K562 (cell line): ENCODE measurements around the gene ETNK2. TPM values are rescaled to one million over a fixed set of nuclear protein-coding genes. Genes with fewer than 3 reads are reported as not detected.

Experiments used
- ATAC-seq: fragments of 200-7000 bp; cut with Tn5 transposase; 3 replicates; pipeline ENCODE4 v1.9.1; 2020; ENCODE audit warnings: moderate library complexity
- BruUV-seq: library from RNA; stranded (reverse); fragments of 400-500 nt; replicated peaks from 2 replicates; lab custom pipeline; 2021; lab: Mats Ljungman, UMichigan
- CTCF ChIA-PET: fragments of 300-600 bp; formaldehyde crosslinking; extraction: SDS; loops from one replicate; lab custom pipeline; 2021; ENCODE audit warnings: low intra/inter-chr PET ratio; lab: Yijun Ruan, JAX
- POLR2A ChIA-PET: fragments of 300-600, 350-650 bp; sonication (Branson Sonifier 250); formaldehyde crosslinking; extraction: SDS; loops from one replicate; lab custom pipeline; 2021; ENCODE audit warnings: antibody characterized with exemption, inconsistent platforms; lab: Yijun Ruan, JAX
- DNase-seq, 4 experiments: peaks; one replicate each; pipeline versions ENCODE4 v3.0.0 to v3.0.0-alpha.2; 2011 to 2018; ENCODE audit warnings: low spot score in 3 of 4, mixed read lengths in 3 of 4; ENCODE audit errors: extremely low read depth in 1 of 4
- FAIRE-seq: peaks from 2 replicates; lab custom pipeline; 2011; peaks lifted over from hg19 to GRCh38; lab: Jason Lieb, UNC
- H2AFZ ChIP-seq: 2 replicates; pipeline ENCODE4 v1.6.0; 2011; ENCODE audit warnings: low read depth, low read length, control low read depth, inconsistent platforms
- H3K27ac ChIP-seq: fragments of 200-600 bp; 3 replicates; pipeline ENCODE4 v1.8.0; 2011; ENCODE audit warnings: low read depth, mild to moderate bottlenecking, control low read depth, inconsistent platforms, low read length, moderate library complexity, mixed read lengths; ENCODE audit errors: extremely low read depth
- H3K27me3 ChIP-seq, 2 experiments: fragments of 300-600 bp in 1 of 2; 2 replicates in 1 of 2; 3 replicates in 1 of 2; pipeline versions ENCODE4 v1.6.0 to v1.8.0; 2011; ENCODE audit warnings: inconsistent platforms in 2 of 2, low read length in 2 of 2, mild to moderate bottlenecking in 1 of 2, mixed read lengths in 1 of 2, moderate library complexity in 1 of 2; ENCODE audit not compliant: control insufficient read depth in 2 of 2, insufficient read depth in 2 of 2
- H3K36me3 ChIP-seq: fragments of 300-600 bp; 3 replicates; pipeline ENCODE4 v1.8.0; 2011; ENCODE audit warnings: mild to moderate bottlenecking, low read length, inconsistent platforms; ENCODE audit not compliant: control insufficient read depth, insufficient read depth
- H3K4me1 ChIP-seq, 2 experiments: fragments of 200-600 bp in 1 of 2; replicated peaks in 1 of 2; 2 replicates in 1 of 2; 3 replicates in 1 of 2; pipeline versions ENCODE4 v1.5.1 to v1.8.0; 2011; ENCODE audit warnings: inconsistent platforms in 2 of 2, low read length in 2 of 2, mild to moderate bottlenecking in 1 of 2, mixed read lengths in 1 of 2, moderate library complexity in 1 of 2; ENCODE audit not compliant: control insufficient read depth in 2 of 2, insufficient read depth in 2 of 2
- H3K4me2 ChIP-seq: 2 replicates; pipeline ENCODE4 v1.6.1; 2011; ENCODE audit warnings: low read length, control low read depth, inconsistent platforms, mixed read lengths; ENCODE audit not compliant: insufficient read depth
- H3K4me3 ChIP-seq: fragments of 200-600 bp; sonication (generic), shearing (Covaris generic); 2 replicates; pipeline ENCODE4 v1.5.1; 2016; ENCODE audit warnings: control low read depth, inconsistent platforms
- H3K79me2 ChIP-seq: fragments of 200-600 bp; 3 replicates; pipeline ENCODE4 v1.8.0; 2011; ENCODE audit warnings: low read length, inconsistent platforms; ENCODE audit not compliant: control insufficient read depth, insufficient read depth
- H3K9ac ChIP-seq, 2 experiments: 2 replicates each; pipeline versions ENCODE4 v1.6.0 to v1.6.1; 2011; ENCODE audit warnings: low read depth in 2 of 2, low read length in 2 of 2, control low read depth in 1 of 2, inconsistent platforms in 1 of 2, mild to moderate bottlenecking in 1 of 2, mixed read lengths in 1 of 2; ENCODE audit not compliant: insufficient read depth in 1 of 2
- H3K9me1 ChIP-seq: one replicate; pipeline ENCODE4 v1.6.0; 2011; ENCODE audit warnings: inconsistent platforms, mild to moderate bottlenecking, low read length, moderate library complexity; ENCODE audit not compliant: control insufficient read depth, insufficient read depth
- H3K9me3 ChIP-seq: replicated peaks from 2 replicates; pipeline ENCODE4 v1.5.1; 2011; ENCODE audit warnings: low read depth, low read length, inconsistent platforms; ENCODE audit not compliant: control insufficient read depth, insufficient read depth
- H4K20me1 ChIP-seq: replicated peaks from 2 replicates; pipeline ENCODE4 v1.6.1; 2011; ENCODE audit warnings: low read length, inconsistent platforms, mixed read lengths; ENCODE audit not compliant: control insufficient read depth, insufficient read depth
- ETS2 ChIP-seq: IDR thresholded peaks from 2 replicates; pipeline ENCODE4 v1.6.1; 2016; ENCODE audit warnings: borderline replicate concordance, missing genetic modification characterization, mild to moderate bottlenecking, moderate library complexity, missing compliant biosample characterization; ENCODE audit not compliant: poor library complexity, severe bottlenecking
- FOSL1 ChIP-seq: fragments of 200-800 bp; sonication (Bioruptor generic); conservative IDR thresholded peaks from 2 replicates; pipeline ENCODE4 v1.6.1; 2016; ENCODE audit warnings: missing genetic modification characterization, missing compliant biosample characterization
- FUS ChIP-seq: fragments of 200-400 bp; formaldehyde crosslinking; optimal IDR thresholded peaks from 2 replicates; pipeline ENCODE3; 2017; ENCODE audit warnings: low read depth, low read length
- MECOM ChIP-seq: fragments of 250-450 bp; sonication (Bioruptor Pico); IDR thresholded peaks from 2 replicates; pipeline ENCODE4 v1.8.0; 2022; ENCODE audit warnings: inconsistent platforms
- NCOA6 ChIP-seq: fragments of 450-650 bp; IDR thresholded peaks from 2 replicates; pipeline ENCODE4 v1.6.1; 2017; ENCODE audit warnings: mild to moderate bottlenecking
- RBM39 ChIP-seq: fragments of 200-400 bp; formaldehyde crosslinking; optimal IDR thresholded peaks from 2 replicates; pipeline ENCODE3; 2018; ENCODE audit warnings: low read depth, low read length
- SIRT6 ChIP-seq: IDR thresholded peaks from one replicate; pipeline ENCODE4 v1.6.1; 2012; ENCODE audit warnings: low read depth, mild to moderate bottlenecking, control low read depth, inconsistent platforms, low read length, moderate library complexity
- SMARCE1 ChIP-seq: fragments of 450-650 bp; IDR thresholded peaks from 2 replicates; pipeline ENCODE4 v1.7.1; 2016; ENCODE audit warnings: mild to moderate bottlenecking
- TAF15 ChIP-seq: fragments of 200-400 bp; formaldehyde crosslinking; IDR thresholded peaks from 2 replicates; pipeline ENCODE4 v1.6.1; 2017; ENCODE audit warnings: mild to moderate bottlenecking, low read depth, low read length, moderate library complexity
- TEAD4 ChIP-seq, 2 experiments: sonication (generic) in 1 of 2; formaldehyde crosslinking in 1 of 2; IDR thresholded peaks; 2 replicates each; pipeline versions ENCODE4 v1.6.1 to v1.8.0; 2012 to 2022; ENCODE audit warnings: borderline replicate concordance in 1 of 2, inconsistent platforms in 1 of 2, low read length in 1 of 2, mild to moderate bottlenecking in 1 of 2, missing genetic modification reagents in 1 of 2
- ZC3H8 ChIP-seq: fragments of 450-650 bp; IDR thresholded peaks from 2 replicates; pipeline ENCODE4 v1.6.1; 2017
- ZNF239 ChIP-seq: fragments of 250-450 bp; sonication (Bioruptor Pico); IDR thresholded peaks from 2 replicates; pipeline ENCODE4 v1.4.0; 2020; ENCODE audit warnings: mild to moderate bottlenecking
- ZNF584 ChIP-seq: fragments of 200-800 bp; sonication (Bioruptor generic); IDR thresholded peaks from 2 replicates; pipeline ENCODE4 v1.6.1; 2016; ENCODE audit warnings: low read depth, mild to moderate bottlenecking, missing genetic modification characterization, missing compliant biosample characterization
- ZNF668 ChIP-seq: fragments of 250-450 bp; sonication (Bioruptor Pico); IDR thresholded peaks from 2 replicates; pipeline ENCODE4 v1.8.0; 2022; ENCODE audit warnings: mild to moderate bottlenecking, inconsistent platforms
- WGBS: fragments of 100-300 bp; shearing (Covaris generic); methylation state at CpG from one replicate; pipeline ENCODE4 v1.1.6; 2016; ENCODE audit warnings: low coverage, mixed read lengths; ENCODE audit not compliant: insufficient coverage; ENCODE audit errors: missing lambda C conversion rate; 5-methylcytosine and 5-hydroxymethylcytosine counted together
- in situ Hi-C: fragments of 300-500 bp; cut with MboI; formaldehyde crosslinking; loops from 4 replicates; pipeline ENCODE4 v1.15.0; 2018; ENCODE audit warnings: inconsistent platforms, mixed read lengths
- intact Hi-C: fragments of 100-400 bp; cut with micrococcal nuclease; formaldehyde crosslinking; loops from 2 replicates; pipeline ENCODE4 v1.14.2; 2022
- polyA plus RNA-seq, 8 experiments: library from polyadenylated mRNA; depleted of rRNA in 4 of 8; stranded (reverse) in 5 of 8; unstranded in 3 of 8; fragments of >200 nt; fragmentation: Nextera tagmentation in 2 of 8; fragmentation: Illumina TruSeq in 1 of 8; extraction: Ambion mirVana in 2 of 8; extraction: Trizol in 1 of 8; gene quantifications; 2 replicates each; pipeline versions ENCODE4 v1.2.1 to v1.2.3, GENCODE V29; 2011 to 2014; ENCODE audit warnings: inconsistent platforms in 1 of 8, missing spikeins in 1 of 8
- total RNA-seq, 7 experiments: library from RNA; depleted of rRNA in 6 of 7; stranded (reverse); fragments of >200 nt in 6 of 7; fragmentation: Illumina TruSeq in 2 of 7; extraction: Trizol in 2 of 7; gene quantifications; 2 replicates each; pipeline versions ENCODE4 v1.2.1 to v1.2.3, GENCODE V29; 2011 to 2021; ENCODE audit warnings: low replicate concordance in 1 of 7
- TF ChIP-seq, protein P1 (sequence below): fragments of 250-450 bp; sonication (Bioruptor Pico); IDR thresholded peaks from 2 replicates; pipeline ENCODE4 v1.4.0; 2020; ENCODE audit warnings: mild to moderate bottlenecking, moderate library complexity
- TF ChIP-seq, protein P2 (sequence below): sonication (generic); formaldehyde crosslinking; IDR thresholded peaks from 2 replicates; pipeline ENCODE4 v1.8.0; 2022; ENCODE audit warnings: missing genetic modification reagents, mild to moderate bottlenecking, moderate library complexity, borderline replicate concordance

The ETNK2 gene
- total and polyA plus RNA-seq, 9 of the 15 experiments (the other 6 are each of a cell fraction or from before 2014, with no cell fraction given) = 0.03 to 0.38 (median 0.13) TPM; not detected in 4

DNA sequence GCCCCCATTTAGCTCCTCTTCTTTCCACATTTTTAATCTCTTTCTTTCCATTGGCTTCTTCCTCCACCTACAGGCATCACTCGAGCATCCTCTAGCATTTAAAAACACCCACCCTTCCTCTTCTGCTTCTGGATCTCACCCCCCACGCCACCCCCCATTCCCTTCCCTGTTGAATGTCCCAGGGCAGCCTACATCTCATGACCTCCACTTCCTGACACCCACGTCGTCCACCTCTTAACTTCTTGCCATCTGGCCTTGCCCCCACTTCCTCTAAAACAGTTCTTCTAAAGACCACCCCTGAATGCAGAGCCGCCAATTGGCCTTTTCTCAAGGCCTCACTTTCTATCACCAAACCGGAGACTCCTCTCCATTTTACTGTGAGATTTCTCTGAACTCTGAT lies 6.1 kb upstream of the ETNK2 start:
- no peak overlapping the region for H3K27ac ChIP-seq
- TF ChIP-seq ETS2 (no peak), TAF15 (no peak), FUS (no peak), ZNF584 (no peak), MECOM (no peak), NCOA6 (no peak), RBM39 (no peak), FOSL1 (no peak), ZNF239 (CRISPR knock-in tag) (no peak), ZNF668 (CRISPR knock-in tag) (no peak), TEAD4 (IDR thresholded peaks at IDR 0.05; ENCODE audit: low read length) (no peak), TEAD4 (CRISPR knock-in tag; IDR thresholded peaks at IDR 0.05; ENCODE audit: borderline replicate concordance) (no peak), ZC3H8 (no peak), SIRT6 (no peak), SMARCE1 (no peak)
- TF ChIP-seq, protein P1, sequence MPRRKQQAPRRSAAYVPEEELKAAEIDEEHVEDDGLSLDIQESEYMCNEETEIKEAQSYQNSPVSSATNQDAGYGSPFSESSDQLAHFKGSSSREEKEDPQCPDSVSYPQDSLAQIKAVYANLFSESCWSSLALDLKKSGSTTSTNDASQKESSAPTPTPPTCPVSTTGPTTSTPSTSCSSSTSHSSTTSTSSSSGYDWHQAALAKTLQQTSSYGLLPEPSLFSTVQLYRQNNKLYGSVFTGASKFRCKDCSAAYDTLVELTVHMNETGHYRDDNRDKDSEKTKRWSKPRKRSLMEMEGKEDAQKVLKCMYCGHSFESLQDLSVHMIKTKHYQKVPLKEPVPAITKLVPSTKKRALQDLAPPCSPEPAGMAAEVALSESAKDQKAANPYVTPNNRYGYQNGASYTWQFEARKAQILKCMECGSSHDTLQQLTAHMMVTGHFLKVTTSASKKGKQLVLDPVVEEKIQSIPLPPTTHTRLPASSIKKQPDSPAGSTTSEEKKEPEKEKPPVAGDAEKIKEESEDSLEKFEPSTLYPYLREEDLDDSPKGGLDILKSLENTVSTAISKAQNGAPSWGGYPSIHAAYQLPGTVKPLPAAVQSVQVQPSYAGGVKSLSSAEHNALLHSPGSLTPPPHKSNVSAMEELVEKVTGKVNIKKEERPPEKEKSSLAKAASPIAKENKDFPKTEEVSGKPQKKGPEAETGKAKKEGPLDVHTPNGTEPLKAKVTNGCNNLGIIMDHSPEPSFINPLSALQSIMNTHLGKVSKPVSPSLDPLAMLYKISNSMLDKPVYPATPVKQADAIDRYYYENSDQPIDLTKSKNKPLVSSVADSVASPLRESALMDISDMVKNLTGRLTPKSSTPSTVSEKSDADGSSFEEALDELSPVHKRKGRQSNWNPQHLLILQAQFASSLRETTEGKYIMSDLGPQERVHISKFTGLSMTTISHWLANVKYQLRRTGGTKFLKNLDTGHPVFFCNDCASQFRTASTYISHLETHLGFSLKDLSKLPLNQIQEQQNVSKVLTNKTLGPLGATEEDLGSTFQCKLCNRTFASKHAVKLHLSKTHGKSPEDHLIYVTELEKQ (CRISPR knock-in tag) = no peak
- TF ChIP-seq, protein P2, sequence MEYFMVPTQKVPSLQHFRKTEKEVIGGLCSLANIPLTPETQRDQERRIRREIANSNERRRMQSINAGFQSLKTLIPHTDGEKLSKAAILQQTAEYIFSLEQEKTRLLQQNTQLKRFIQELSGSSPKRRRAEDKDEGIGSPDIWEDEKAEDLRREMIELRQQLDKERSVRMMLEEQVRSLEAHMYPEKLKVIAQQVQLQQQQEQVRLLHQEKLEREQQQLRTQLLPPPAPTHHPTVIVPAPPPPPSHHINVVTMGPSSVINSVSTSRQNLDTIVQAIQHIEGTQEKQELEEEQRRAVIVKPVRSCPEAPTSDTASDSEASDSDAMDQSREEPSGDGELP (CRISPR knock-in tag) = no peak
- ChIA-PET CTCF (no interaction called here), POLR2A (interaction anchor here (0.7 kb wide), 1 partner anchor 29 kb away, joined by 3 read pairs; no protein-coding TSS in a partner anchor)
- no peak overlapping the region for H3K9ac ChIP-seq
- DNase-seq (no peak), ATAC-seq (no peak), FAIRE-seq (no peak)
- H3K4me3 ChIP-seq = no peak overlapping the region
- in situ Hi-C loops = loop anchor here (5.0 kb wide), 1 partner anchor 204 kb away; no protein-coding TSS in a partner anchor
- no peak overlapping the region for H2AFZ ChIP-seq
- H3K9me1 ChIP-seq = peaks cover 3% of the 10 kb centered on the region
- H3K9me3 ChIP-seq = no peaks in the 10 kb centered on the region
- 2% methylated on average over 5 of the region's 6 CpGs for WGBS
- no peaks in the 10 kb centered on the region for H3K4me1 ChIP-seq
- H3K27me3 ChIP-seq = peaks cover 3 to 59% of the 10 kb centered on the region in 2 experiments; a peak in 3 of 5 replicates
- H4K20me1 ChIP-seq = peaks cover 7% of the 10 kb centered on the region
- H3K79me2 ChIP-seq = no peaks in the 10 kb centered on the region
- no peaks in the 10 kb centered on the region for H3K36me3 ChIP-seq
- intact Hi-C loops = no loop called here
- H3K4me2 ChIP-seq = no peak overlapping the region
- BruUV-seq = no TSS peak
